Thyroid gland (tissue), 4 donors: ENCODE data around the gene MTAP.

ENCODE experiments used
- POLR2A ChIP-seq, 2 donors: fragments of 450-650 bp; IDR thresholded peaks; one replicate each; pipeline ENCODE4 v1.6.1; 2017; ENCODE audit warnings: antibody characterized with exemption in 2 of 2, mild to moderate bottlenecking in 2 of 2, moderate library complexity in 1 of 2
- TF ChIP-seq, protein P1 (sequence below), 6 experiments: fragments of 200-600 bp in 3 of 6; fragments of 450-650 bp in 3 of 6; sonication (generic) in 3 of 6; IDR thresholded peaks; one replicate each; pipeline ENCODE4 v1.5.1; 2016 to 2019; ENCODE audit warnings: antibody characterized with exemption in 6 of 6, mild to moderate bottlenecking in 2 of 6, inconsistent platforms in 1 of 6, moderate library complexity in 1 of 6

- TF ChIP-seq, protein P1, sequence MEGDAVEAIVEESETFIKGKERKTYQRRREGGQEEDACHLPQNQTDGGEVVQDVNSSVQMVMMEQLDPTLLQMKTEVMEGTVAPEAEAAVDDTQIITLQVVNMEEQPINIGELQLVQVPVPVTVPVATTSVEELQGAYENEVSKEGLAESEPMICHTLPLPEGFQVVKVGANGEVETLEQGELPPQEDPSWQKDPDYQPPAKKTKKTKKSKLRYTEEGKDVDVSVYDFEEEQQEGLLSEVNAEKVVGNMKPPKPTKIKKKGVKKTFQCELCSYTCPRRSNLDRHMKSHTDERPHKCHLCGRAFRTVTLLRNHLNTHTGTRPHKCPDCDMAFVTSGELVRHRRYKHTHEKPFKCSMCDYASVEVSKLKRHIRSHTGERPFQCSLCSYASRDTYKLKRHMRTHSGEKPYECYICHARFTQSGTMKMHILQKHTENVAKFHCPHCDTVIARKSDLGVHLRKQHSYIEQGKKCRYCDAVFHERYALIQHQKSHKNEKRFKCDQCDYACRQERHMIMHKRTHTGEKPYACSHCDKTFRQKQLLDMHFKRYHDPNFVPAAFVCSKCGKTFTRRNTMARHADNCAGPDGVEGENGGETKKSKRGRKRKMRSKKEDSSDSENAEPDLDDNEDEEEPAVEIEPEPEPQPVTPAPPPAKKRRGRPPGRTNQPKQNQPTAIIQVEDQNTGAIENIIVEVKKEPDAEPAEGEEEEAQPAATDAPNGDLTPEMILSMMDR (IDR thresholded peaks at IDR 0.05): no peak
- no peak for TF ChIP-seq POLR2A (IDR thresholded peaks at IDR 0.05)
Observed at GRCh38 chr9:21904776-21905175, 102.3 kb downstream of the MTAP start.
